HEK293 (cell line): Measurements from ENCODE around the gene RASSF1.

Experiments
- CTCF ChIP-seq: fragments of 450-650 bp; formaldehyde crosslinking; IDR thresholded peaks from 2 replicates; pipeline ENCODE4 v1.5.1; 2016; ENCODE audit warnings: missing biosample characterization, missing genetic modification characterization
- FEZF1 ChIP-seq: fragments of 450-650 bp; formaldehyde crosslinking; IDR thresholded peaks from 2 replicates; pipeline ENCODE4 v1.5.1; 2016; ENCODE audit warnings: missing biosample characterization, missing genetic modification characterization
- GLIS1 ChIP-seq: fragments of 450-650 bp; formaldehyde crosslinking; IDR thresholded peaks from 2 replicates; pipeline ENCODE4 v1.5.1; 2016; ENCODE audit warnings: missing biosample characterization, missing genetic modification characterization
- INSM2 ChIP-seq: fragments of 450-650 bp; formaldehyde crosslinking; IDR thresholded peaks from 2 replicates; pipeline ENCODE4 v1.5.1; 2016; ENCODE audit warnings: missing biosample characterization, missing genetic modification characterization
- KLF10 ChIP-seq: fragments of 450-650 bp; IDR thresholded peaks from 2 replicates; pipeline ENCODE4 v1.5.1; 2018; ENCODE audit warnings: missing biosample characterization, mild to moderate bottlenecking, missing genetic modification characterization
- KLF7 ChIP-seq: fragments of 450-650 bp; formaldehyde crosslinking; IDR thresholded peaks from 2 replicates; pipeline ENCODE4 v1.5.1; 2016; ENCODE audit warnings: missing biosample characterization, missing genetic modification characterization, borderline replicate concordance
- KLF9 ChIP-seq: fragments of 450-650 bp; formaldehyde crosslinking; IDR thresholded peaks from 2 replicates; pipeline ENCODE4 v1.5.1; 2016; ENCODE audit warnings: missing biosample characterization, missing genetic modification characterization, low read depth
- MYNN ChIP-seq: fragments of 450-650 bp; formaldehyde crosslinking; IDR thresholded peaks from 2 replicates; pipeline ENCODE4 v1.5.1; 2016; ENCODE audit warnings: missing biosample characterization, missing genetic modification characterization, borderline replicate concordance
- SP2 ChIP-seq: fragments of 450-650 bp; formaldehyde crosslinking; IDR thresholded peaks from 2 replicates; pipeline ENCODE4 v1.5.1; 2016; ENCODE audit warnings: missing biosample characterization, missing genetic modification characterization
- ZBTB10 ChIP-seq: fragments of 450-650 bp; formaldehyde crosslinking; IDR thresholded peaks from 2 replicates; pipeline ENCODE4 v1.5.1; 2016; ENCODE audit warnings: missing biosample characterization, missing genetic modification characterization
- ZFP37 ChIP-seq: fragments of 450-650 bp; formaldehyde crosslinking; IDR thresholded peaks from 2 replicates; pipeline ENCODE4 v1.5.1; 2016; ENCODE audit warnings: missing biosample characterization, missing genetic modification characterization
- ZNF169 ChIP-seq: fragments of 450-650 bp; formaldehyde crosslinking; IDR thresholded peaks from 2 replicates; pipeline ENCODE4 v1.5.1; 2016; ENCODE audit warnings: missing biosample characterization, missing genetic modification characterization
- ZNF24 ChIP-seq: fragments of 450-650 bp; formaldehyde crosslinking; IDR thresholded peaks from 2 replicates; pipeline ENCODE4 v1.5.1; 2016; ENCODE audit warnings: missing biosample characterization, missing genetic modification characterization
- ZNF335 ChIP-seq: fragments of 450-650 bp; formaldehyde crosslinking; conservative IDR thresholded peaks from 2 replicates; pipeline ENCODE4 v1.5.1; 2016; ENCODE audit warnings: missing biosample characterization, missing genetic modification characterization
- ZNF341 ChIP-seq: fragments of 450-650 bp; formaldehyde crosslinking; IDR thresholded peaks from 2 replicates; pipeline ENCODE4; 2016; ENCODE audit warnings: low read depth, missing biosample characterization, missing genetic modification characterization
- ZNF391 ChIP-seq: fragments of 450-650 bp; formaldehyde crosslinking; IDR thresholded peaks from 2 replicates; pipeline ENCODE4 v1.5.1; 2016; ENCODE audit warnings: low read depth, missing biosample characterization, missing genetic modification characterization, borderline replicate concordance
- ZNF510 ChIP-seq: fragments of 450-650 bp; formaldehyde crosslinking; IDR thresholded peaks from 2 replicates; pipeline ENCODE4 v1.5.1; 2018; ENCODE audit warnings: mild to moderate bottlenecking, missing genetic modification characterization, missing biosample characterization; ENCODE audit not compliant: insufficient replicate concordance
- ZNF549 ChIP-seq: fragments of 450-650 bp; IDR thresholded peaks from 2 replicates; pipeline ENCODE4 v1.5.1; 2018; ENCODE audit warnings: missing biosample characterization, missing genetic modification characterization, mild to moderate bottlenecking, inconsistent platforms, moderate library complexity
- ZNF600 ChIP-seq: fragments of 450-650 bp; formaldehyde crosslinking; IDR thresholded peaks from 2 replicates; pipeline ENCODE4 v1.5.1; 2016; ENCODE audit warnings: missing biosample characterization, missing genetic modification characterization
- ZNF610 ChIP-seq: fragments of 450-650 bp; formaldehyde crosslinking; IDR thresholded peaks from 2 replicates; pipeline ENCODE4 v1.5.1; 2016; ENCODE audit warnings: missing biosample characterization, missing genetic modification characterization, borderline replicate concordance
- ZNF76 ChIP-seq: fragments of 450-650 bp; formaldehyde crosslinking; IDR thresholded peaks from 2 replicates; pipeline ENCODE4; 2016; ENCODE audit warnings: low read depth, missing biosample characterization, missing genetic modification characterization, borderline replicate concordance
- ZNF785 ChIP-seq: fragments of 450-650 bp; formaldehyde crosslinking; IDR thresholded peaks from 2 replicates; pipeline ENCODE4 v1.5.1; 2016; ENCODE audit warnings: missing biosample characterization, missing genetic modification characterization
- TF ChIP-seq, protein P1 (sequence below): fragments of 450-650 bp; formaldehyde crosslinking; IDR thresholded peaks from 2 replicates; pipeline ENCODE4 v1.5.1; 2016; ENCODE audit warnings: missing biosample characterization, missing genetic modification characterization
- TF ChIP-seq, protein P2 (sequence below): fragments of 450-650 bp; formaldehyde crosslinking; IDR thresholded peaks from 2 replicates; pipeline ENCODE4 v1.5.1; 2016; ENCODE audit warnings: missing biosample characterization, missing genetic modification characterization

RASSF1 gene

DNA sequence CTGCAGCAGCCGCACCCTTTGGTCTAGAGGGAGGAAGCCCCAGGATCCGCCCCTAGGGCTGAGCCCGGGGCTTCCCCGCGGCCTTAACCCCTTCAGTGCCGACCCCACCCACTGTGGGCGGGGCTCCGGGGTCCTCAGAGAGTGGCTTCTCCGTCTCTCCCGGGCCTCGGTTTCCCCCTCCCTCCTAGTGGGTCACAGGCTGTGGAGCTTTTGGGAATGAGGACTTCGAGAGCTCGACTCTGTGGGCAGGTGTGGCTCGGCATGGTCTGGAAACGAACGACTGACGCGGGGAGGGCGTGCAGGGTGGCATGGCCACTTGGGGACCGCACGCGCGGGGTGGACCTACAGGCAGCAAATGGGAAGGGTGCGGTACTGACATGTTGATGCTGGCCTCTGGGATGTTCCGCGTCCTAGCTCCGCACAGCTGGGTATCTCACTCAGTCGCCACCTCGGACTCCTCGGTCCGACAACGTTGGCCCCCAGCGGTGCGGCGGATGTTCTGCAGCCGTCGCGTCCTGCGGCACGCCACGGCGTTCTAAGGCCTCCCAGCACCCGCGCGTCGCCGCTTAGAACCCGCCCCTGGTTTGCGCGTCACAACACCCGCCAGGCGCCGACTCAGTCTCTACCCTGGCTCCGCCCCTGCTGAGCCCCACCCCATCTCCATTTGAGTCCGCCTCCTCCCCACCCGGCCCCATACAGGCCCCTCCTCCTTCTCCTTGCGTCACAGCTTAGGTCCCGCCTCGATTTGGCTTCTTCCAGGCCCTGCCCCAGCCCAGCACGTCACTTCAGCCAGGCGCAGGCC is 41.6 kb downstream of the RASSF1 start, which contains the start of the genes HYAL3 and NAA80 (continued):
- peak; percentile 91 for TF ChIP-seq KLF9 (tag by site-specific recombination)
- TF ChIP-seq ZNF785 (tag by site-specific recombination): peak; percentile 50; the same call in 1 of the 2 replicates
- peak; percentile 57; the same call in 1 of the 2 replicates for TF ChIP-seq ZNF76 (tag by site-specific recombination)
- peak; percentile 97 for TF ChIP-seq ZNF600 (tag by site-specific recombination)
- TF ChIP-seq ZNF169 (tag by site-specific recombination): 0 out of 2 replicates have a peak, but pooled peaks have one; percentile 29
- peak; percentile 80; the same call in 1 of the 2 replicates for TF ChIP-seq ZNF391
- TF ChIP-seq CTCF (tag by site-specific recombination): peak; percentile 85; the same call in 1 of the 2 replicates
- TF ChIP-seq ZNF510 (tag by site-specific recombination): no peak
- TF ChIP-seq, protein P1, sequence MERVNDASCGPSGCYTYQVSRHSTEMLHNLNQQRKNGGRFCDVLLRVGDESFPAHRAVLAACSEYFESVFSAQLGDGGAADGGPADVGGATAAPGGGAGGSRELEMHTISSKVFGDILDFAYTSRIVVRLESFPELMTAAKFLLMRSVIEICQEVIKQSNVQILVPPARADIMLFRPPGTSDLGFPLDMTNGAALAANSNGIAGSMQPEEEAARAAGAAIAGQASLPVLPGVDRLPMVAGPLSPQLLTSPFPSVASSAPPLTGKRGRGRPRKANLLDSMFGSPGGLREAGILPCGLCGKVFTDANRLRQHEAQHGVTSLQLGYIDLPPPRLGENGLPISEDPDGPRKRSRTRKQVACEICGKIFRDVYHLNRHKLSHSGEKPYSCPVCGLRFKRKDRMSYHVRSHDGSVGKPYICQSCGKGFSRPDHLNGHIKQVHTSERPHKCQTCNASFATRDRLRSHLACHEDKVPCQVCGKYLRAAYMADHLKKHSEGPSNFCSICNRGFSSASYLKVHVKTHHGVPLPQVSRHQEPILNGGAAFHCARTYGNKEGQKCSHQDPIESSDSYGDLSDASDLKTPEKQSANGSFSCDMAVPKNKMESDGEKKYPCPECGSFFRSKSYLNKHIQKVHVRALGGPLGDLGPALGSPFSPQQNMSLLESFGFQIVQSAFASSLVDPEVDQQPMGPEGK (tag by site-specific recombination): no peak; the same call in none of the 2 replicates
- peak; percentile 96 for TF ChIP-seq ZNF335 (tag by site-specific recombination)
- peak; percentile 87 for TF ChIP-seq KLF7 (tag by site-specific recombination)
- peak; percentile 86 for TF ChIP-seq GLIS1 (tag by site-specific recombination)
- TF ChIP-seq ZNF341 (tag by site-specific recombination): peak; percentile 82
- TF ChIP-seq KLF10 (tag by site-specific recombination): peak; percentile 85
- peak; percentile 96 for TF ChIP-seq SP2
- TF ChIP-seq MYNN (tag by site-specific recombination): no peak
- TF ChIP-seq ZNF24 (tag by site-specific recombination): peak; percentile 85
- no peak for TF ChIP-seq ZNF549 (tag by site-specific recombination)
- TF ChIP-seq, protein P2, sequence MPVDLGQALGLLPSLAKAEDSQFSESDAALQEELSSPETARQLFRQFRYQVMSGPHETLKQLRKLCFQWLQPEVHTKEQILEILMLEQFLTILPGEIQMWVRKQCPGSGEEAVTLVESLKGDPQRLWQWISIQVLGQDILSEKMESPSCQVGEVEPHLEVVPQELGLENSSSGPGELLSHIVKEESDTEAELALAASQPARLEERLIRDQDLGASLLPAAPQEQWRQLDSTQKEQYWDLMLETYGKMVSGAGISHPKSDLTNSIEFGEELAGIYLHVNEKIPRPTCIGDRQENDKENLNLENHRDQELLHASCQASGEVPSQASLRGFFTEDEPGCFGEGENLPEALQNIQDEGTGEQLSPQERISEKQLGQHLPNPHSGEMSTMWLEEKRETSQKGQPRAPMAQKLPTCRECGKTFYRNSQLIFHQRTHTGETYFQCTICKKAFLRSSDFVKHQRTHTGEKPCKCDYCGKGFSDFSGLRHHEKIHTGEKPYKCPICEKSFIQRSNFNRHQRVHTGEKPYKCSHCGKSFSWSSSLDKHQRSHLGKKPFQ: no peak
- TF ChIP-seq ZBTB10 (tag by site-specific recombination): peak; percentile 75
- TF ChIP-seq INSM2 (tag by site-specific recombination): 0 out of 2 replicates have a peak, but pooled peaks have one; percentile 40
- 0 out of 2 replicates have a peak, but pooled peaks have one; percentile 26 for TF ChIP-seq ZNF610 (tag by site-specific recombination)
- peak; percentile 67; the same call in 1 of the 2 replicates for TF ChIP-seq ZFP37 (tag by site-specific recombination)
- 0 out of 2 replicates have a peak, but pooled peaks have one; percentile 38 for TF ChIP-seq FEZF1
